Mucosa of descending colon (tissue), 3 donors: ENCODE results near the gene PRADC1. TPM values are rescaled to one million over a fixed set of nuclear protein-coding genes. Genes with fewer than 3 reads are reported as not detected.

Experiments
- ATAC-seq: fragments of 200-7000 bp; cut with Tn5 transposase; one replicate; pipeline ENCODE4 v1.9.1; 2020; ENCODE audit warnings: mild to moderate bottlenecking, moderate library complexity
- DNase-seq, 3 donors: peaks; one replicate each; pipeline ENCODE4 v3.0.0-alpha.2; 2020
- H3K36me3 ChIP-seq: fragments of 200-600 bp; one replicate; pipeline ENCODE4 v1.8.0; 2021; ENCODE audit warnings: low read depth, mild to moderate bottlenecking
- H3K4me1 ChIP-seq: fragments of 200-600 bp; one replicate; pipeline ENCODE4 v1.8.0; 2021; ENCODE audit warnings: low read depth, mild to moderate bottlenecking
- H3K4me3 ChIP-seq: fragments of 200-600 bp; one replicate; pipeline ENCODE4 v1.8.0; 2021; ENCODE audit warnings: mild to moderate bottlenecking
- H3K9me3 ChIP-seq: fragments of 200-600 bp; one replicate; pipeline ENCODE4 v1.8.0; 2021; ENCODE audit warnings: mild to moderate bottlenecking
- CTCF ChIP-seq: fragments of 200-600 bp; IDR thresholded peaks from one replicate; pipeline ENCODE4 v1.8.0; 2022; ENCODE audit warnings: antibody characterized with exemption, mild to moderate bottlenecking
- intact Hi-C, 2 donors: fragments of 100-400 bp; cut with DNase I in 1 of 2; cut with micrococcal nuclease in 1 of 2; formaldehyde crosslinking; loops; one replicate each; pipeline versions ENCODE4 v1.11.0 to v1.11.1; 2022; cut with DNase I, micrococcal nuclease
- total RNA-seq, 3 donors: library from RNA; stranded (reverse); fragmentation: NEBNext Ultra II Directional in 2 of 3; extraction: Animal tissue kit (Norgen Biotek cat#: 25700) in 2 of 3; gene quantifications; one replicate each; pipeline versions ENCODE4 v1.2.1 to v1.2.4, GENCODE V29; 2021 to 2023
- donor health status: DM: no; HTN: no; CAD: no; lungs with moderate emphysema.
- donor health status: DM: no; HTN: no; CAD: no.
- donor health status: DM: no; HTN: yes; CAD: no.

The PRADC1 gene
- total RNA-seq, 3 donors from 2014 or later, result 30.4 to 37.4 (median 34.6) TPM

- Histone ChIP-seq H3K36me3 (peaks cover 8% of the 10 kb centered on the region), H3K4me1 (no peaks in the 10 kb centered on the region), H3K9me3 (no peaks in the 10 kb centered on the region), H3K4me3 (no peak overlapping the region)
- ATAC-seq (no peak), DNase-seq (no peak)
- no peak for TF ChIP-seq CTCF
- intact Hi-C loops, result no loop called here
Measured at GRCh38 chr2:73253901-73254300, 20.9 kb upstream of the PRADC1 start.

GRCh38 chr2:73253400-73253799 lies 20.4 kb upstream of the PRADC1 start:
- TF ChIP-seq CTCF, result no peak
- intact Hi-C loops, result no loop called here
- no peak for ATAC-seq
- no peaks in the 10 kb centered on the region for H3K4me1 ChIP-seq
- H3K4me3 ChIP-seq, result no peak overlapping the region
- peaks cover 9% of the 10 kb centered on the region for H3K36me3 ChIP-seq
- H3K9me3 ChIP-seq, result no peaks in the 10 kb centered on the region
- no peak for DNase-seq

- TF ChIP-seq CTCF, result no peak
- no peaks in the 10 kb centered on the region for H3K4me1 ChIP-seq
- peaks cover 16% of the 10 kb centered on the region for H3K36me3 ChIP-seq
- DNase-seq (no peak), ATAC-seq (no peak)
- H3K9me3 ChIP-seq, result no peaks in the 10 kb centered on the region
- intact Hi-C loops, result no loop called here
- no peak overlapping the region for H3K4me3 ChIP-seq
Measured at GRCh38 chr2:73252238-73253027, 19.4 kb upstream of the PRADC1 start.

GRCh38 chr2:73250872-73251846 lies 18.1 kb upstream of the PRADC1 start:
- no peak for DNase-seq
- H3K9me3 ChIP-seq, result no peaks in the 10 kb centered on the region
- TF ChIP-seq CTCF, result no peak
- intact Hi-C loops, result no loop called here
- peaks cover 18% of the 10 kb centered on the region for H3K36me3 ChIP-seq
- H3K4me1 ChIP-seq, result no peaks in the 10 kb centered on the region
- no peak for ATAC-seq
- H3K4me3 ChIP-seq, result no peak overlapping the region

- no peak for DNase-seq
Measured at GRCh38 chr2:73249636-73250035, 16.6 kb upstream of the PRADC1 start.

More at GRCh38 chr2:73249636-73250035, 16.6 kb upstream of the PRADC1 start:
- no peak for ATAC-seq
- TF ChIP-seq CTCF, result no peak
- Histone ChIP-seq H3K4me1 (no peaks in the 10 kb centered on the region), H3K36me3 (peaks cover 18% of the 10 kb centered on the region), H3K4me3 (no peak overlapping the region), H3K9me3 (no peaks in the 10 kb centered on the region)
- intact Hi-C loops, result no loop called here
